Right kidney (tissue), 1 donor: ENCODE results near the gene C19orf44.
"Not testable (repeated sequence)": the region's sequence is repeated elsewhere in the genome, so short reads cannot be mapped to it uniquely, and the experiment has no call there.

Experiments used
- DNase-seq: peaks from one replicate; pipeline ENCODE4 v3.0.0-alpha.2; 2016

The C19orf44 gene

DNA sequence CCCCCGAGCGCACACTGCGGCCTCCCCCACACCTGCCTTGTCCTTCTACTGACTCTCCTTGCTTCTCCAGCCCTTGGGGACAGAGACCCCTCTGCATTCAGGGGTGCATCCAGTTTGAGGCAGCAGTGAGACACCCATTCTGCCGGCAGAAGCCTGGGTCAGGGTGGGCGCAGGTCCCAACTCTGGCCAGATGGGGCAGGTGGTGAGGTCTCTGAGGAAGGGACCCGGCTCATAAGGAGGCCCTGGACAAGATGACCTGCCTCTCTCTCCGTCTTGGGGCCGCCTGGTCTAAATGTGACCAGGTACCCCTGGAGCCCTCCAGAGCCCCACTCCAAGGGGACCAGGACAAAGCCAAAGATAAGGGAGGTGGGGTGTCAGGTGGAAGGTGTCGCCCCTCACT lies 39.9 kb downstream of the C19orf44 start:
- DNase-seq: no peak

DNA sequence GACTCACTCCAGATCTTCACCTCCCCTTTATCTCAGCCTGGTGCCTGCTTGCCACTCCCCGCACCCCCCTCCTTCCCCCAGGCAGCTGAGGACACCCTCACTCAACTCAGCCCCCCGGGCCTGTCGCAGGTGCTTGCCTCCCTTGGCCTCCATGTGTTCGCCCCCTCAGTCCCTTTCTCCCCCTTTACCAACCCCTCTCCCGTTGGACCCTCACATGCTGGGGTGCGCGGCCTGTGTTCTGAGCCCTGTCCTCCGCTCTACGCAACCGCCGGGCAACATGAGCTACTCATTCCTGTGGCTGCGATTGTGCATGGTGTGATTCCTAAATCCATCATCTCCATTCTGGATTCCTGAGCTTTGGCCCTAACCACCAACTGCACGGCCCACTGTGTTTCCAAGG lies 40.9 kb downstream of the C19orf44 start:
- no peak for DNase-seq

- no peak for DNase-seq
These were observed 44.8 kb downstream of the C19orf44 start for GRCh38 chr19:16540948-16541347.

GRCh38 chr19:16541526-16542044 lies 45.4 kb downstream of the C19orf44 start:
- no peak for DNase-seq

- peak; percentile 95 for DNase-seq
These were observed 46.1 kb downstream of the C19orf44 start, which contains the start of gene CHERP for GRCh38 chr19:16542045-16542909. Gene CHERP (minus strand): TSS chr19:16542437. CDS start chr19:16542378, 59 bp downstream.

GRCh38 chr19:16542910-16543472 lies 46.8 kb downstream of the C19orf44 start:
- DNase-seq: no peak

- DNase-seq: not testable (repeated sequence)
These were observed 47.5 kb downstream of the C19orf44 start for GRCh38 chr19:16543734-16544133.

- DNase-seq: no peak
These were observed 48.5 kb downstream of the C19orf44 start for GRCh38 chr19:16544473-16545231.

GRCh38 chr19:16548956-16549355 lies 52.8 kb downstream of the C19orf44 start:
- DNase-seq: no peak

- DNase-seq: not testable (repeated sequence)
These were observed 55.7 kb downstream of the C19orf44 start for GRCh38 chr19:16551902-16552301.

- no peak for DNase-seq
These were observed 58.6 kb downstream of the C19orf44 start for GRCh38 chr19:16554776-16555175.

- DNase-seq: no peak
These were observed 63.6 kb downstream of the C19orf44 start for GRCh38 chr19:16559780-16560276.

GRCh38 chr19:16561382-16561781 lies 65.2 kb downstream of the C19orf44 start:
- no peak for DNase-seq

DNA sequence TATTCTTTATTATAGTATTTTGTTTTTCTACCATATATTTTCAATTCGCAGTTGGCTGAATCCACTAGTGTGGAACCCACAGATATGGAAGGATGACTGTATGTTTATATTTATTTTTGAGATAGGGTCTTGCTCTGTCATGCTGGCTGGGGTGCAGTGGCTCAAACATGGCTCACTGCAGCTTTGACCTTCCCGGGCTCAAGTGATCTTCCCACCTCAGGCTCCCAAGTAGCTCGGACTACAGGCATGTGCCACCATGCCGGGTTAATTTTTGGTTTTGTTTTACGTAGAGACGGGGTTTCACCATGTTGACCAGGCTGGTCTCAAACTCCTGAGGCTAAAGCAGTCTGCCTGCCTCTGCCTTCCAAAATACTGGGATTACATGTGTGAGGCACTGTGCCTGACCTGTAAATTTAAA lies 66.4 kb downstream of the C19orf44 start:
- DNase-seq: no peak

- DNase-seq: no peak
These were observed 68.6 kb downstream of the C19orf44 start for GRCh38 chr19:16564842-16565241.

DNA sequence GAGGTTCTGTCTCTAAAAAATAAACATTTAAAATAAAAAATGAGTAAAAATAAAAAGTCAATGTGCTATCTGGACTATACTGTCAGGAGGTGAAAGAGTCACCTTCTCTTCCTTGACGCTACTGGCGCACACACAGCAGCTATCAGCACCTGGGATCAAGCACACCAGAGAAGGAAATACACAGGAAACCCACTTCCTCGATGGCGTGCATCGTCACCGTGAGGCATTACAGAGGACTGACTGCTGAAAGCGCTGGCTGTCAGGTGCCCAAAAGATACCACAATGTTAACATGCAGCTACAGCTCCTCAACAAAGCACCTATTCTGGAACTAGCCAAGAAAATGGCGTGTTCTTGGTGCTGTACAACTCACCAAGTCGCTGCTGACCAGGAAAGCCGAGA lies 70.0 kb downstream of the C19orf44 start:
- no peak for DNase-seq

DNA sequence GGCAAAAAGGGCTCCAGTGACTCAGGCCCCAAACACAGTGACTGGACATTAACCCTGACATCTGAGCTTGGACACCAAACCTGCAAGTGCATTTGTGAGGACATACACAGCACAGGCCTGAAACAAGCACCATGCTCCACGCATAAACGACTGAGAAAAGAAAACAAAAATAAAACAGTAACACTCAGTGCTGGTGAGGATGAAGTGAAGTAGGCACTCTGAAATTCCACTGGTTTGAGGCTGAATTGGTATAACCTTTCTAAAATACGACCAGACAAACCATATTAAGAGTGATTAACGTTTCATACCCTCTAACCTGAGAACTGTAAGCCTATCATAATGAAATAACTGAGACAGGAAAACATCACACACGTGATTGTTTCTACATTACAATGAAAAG lies 70.5 kb downstream of the C19orf44 start:
- DNase-seq: no peak

DNA sequence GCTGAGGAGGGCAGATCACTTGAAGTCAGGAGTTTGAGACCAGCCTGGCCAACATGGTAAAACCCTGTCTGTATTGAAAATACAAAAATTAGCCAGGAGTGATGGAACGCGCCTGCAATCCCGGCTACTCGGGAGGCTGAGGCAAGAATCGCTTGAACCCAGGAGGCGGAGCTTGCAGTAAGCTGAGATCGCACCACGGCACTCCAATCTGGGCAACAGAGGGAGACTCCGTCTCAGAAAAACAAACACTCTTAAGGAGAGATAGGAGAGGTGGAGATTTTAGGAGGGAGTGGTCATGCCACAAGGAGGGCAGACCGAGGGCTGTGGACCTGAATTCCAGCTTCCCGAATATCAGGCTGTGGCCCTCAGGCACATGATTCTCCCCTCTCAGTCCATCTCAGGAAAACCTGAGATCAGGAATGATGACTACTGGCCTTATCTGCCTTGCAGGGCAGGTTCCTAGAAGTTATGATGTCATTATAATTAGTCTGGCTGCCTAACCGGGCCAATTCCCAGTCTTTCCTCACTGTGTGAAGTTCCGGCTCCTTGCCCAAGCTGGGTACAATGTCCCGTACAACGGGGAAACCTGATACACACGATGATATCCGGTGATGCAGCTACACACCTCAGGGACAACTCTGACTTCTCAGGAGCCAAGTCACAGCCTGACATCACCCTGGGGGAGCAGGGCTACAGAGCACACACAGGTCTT lies 73.6 kb downstream of the C19orf44 start:
- DNase-seq: no peak
